HG02884 (cell line): ENCODE measurements around the gene RNF44.

ENCODE experiments used
- ATAC-seq: cut with Tn5 transposase; IDR thresholded peaks from one replicate; pipeline ENCODE4 v1.9.1; 2021; ENCODE audit warnings: mild to moderate bottlenecking, moderate library complexity; ENCODE audit not compliant: unreplicated experiment

Gene RNF44

DNA sequence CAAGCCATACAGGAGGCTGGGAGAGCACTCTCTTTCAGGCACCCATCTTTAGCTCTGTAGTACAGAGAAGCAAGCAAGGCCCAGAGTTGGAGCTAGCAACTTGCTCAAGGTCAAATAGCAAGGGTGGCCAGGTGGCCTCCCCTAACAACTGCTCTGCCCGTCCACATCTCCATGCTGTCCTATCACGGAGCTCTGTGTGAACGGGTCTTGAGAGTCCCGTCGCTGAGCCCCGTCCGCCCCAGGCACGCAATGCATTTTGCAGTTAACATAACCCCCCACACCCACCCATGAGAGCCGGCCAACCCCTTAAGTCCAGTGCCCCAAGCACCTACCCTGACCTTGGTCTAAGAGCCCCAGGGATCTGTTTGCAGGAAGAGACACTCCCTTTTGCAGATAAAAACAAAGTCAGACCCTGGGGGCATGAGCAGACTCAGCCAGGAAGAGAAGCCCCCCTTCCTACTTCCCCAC is 1.5 kb downstream of the RNF44 start:
- no peak for ATAC-seq

DNA sequence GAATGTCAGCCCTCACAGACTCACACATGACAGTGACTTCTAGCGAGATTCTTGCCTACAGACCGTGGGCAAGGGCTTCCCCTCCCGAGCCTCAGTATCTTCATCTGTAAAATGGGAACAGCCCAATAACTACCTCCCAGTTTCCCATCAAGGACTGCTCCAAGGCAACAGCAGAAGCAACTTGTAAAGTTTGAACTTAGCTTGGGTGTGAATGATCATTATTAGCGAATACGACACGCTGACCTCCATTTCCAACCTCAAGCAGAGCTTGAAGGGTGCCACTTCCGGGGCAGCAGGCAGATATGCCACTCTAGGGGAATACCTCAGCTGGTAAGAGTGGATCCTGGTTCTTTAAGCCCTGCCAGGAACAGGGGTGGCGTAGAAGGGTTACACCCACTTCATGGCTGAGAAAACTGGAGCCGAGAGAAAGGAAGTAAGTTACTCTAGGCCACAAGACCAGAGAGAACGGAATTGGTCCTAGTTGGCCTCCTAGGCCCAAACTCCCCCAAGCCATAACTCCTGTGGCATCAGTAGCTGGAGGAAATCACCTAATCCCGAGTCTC is 2.0 kb downstream of the RNF44 start:
- ATAC-seq, result no peak

DNA sequence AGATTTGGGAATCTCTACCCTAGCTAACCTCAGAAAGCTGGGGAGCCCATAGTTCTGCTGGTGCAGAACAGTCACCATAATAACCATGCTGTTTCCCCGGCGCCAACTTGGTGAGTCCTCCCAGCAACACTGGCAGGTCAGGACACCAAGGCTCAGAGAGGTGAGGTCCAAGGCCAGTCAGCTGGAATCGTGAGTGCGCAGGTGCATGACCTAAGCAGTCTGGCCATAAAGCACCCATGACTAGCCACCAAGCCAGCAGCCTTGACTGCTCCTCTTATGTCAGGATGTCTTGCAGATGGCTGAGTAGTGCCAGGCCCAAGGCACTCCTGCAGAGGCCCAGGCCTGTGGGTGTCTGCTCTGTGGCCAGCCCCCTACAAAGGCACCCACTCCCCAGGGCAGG is 2.6 kb downstream of the RNF44 start:
- ATAC-seq, result no peak

- ATAC-seq, result no peak
Measured at GRCh38 chr5:176533894-176534611, 3.1 kb downstream of the RNF44 start.

GRCh38 chr5:176533390-176533789 is 3.8 kb downstream of the RNF44 start:
- ATAC-seq, result no peak

- no peak for ATAC-seq
Measured at GRCh38 chr5:176532795-176533194, 4.4 kb downstream of the RNF44 start.

- no peak for ATAC-seq
Measured at GRCh38 chr5:176531902-176532493, 5.2 kb downstream of the RNF44 start.

GRCh38 chr5:176530983-176531901 is 6.0 kb downstream of the RNF44 start:
- ATAC-seq, result no peak

GRCh38 chr5:176530393-176530982 is 6.7 kb downstream of the RNF44 start:
- no peak for ATAC-seq

DNA sequence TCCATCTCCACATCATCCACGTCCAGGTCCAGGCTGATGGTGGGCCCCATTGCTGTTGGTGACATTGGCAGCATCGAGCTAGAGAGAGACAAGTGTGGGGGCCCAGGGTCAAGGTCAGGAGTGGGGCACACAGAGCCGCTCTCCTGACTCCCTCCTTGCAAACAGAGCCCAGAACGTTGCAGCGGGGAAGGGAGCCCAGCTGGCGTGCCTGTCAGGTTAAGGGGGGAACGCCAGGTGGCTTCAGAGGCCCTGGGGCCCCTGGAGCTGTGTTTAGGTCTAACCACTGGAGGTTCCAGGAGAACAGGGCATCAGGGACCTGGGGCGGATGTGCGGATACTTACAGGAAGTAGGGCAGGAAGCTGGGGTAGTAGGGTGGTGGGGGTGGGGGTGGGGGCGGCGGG is 7.5 kb downstream of the RNF44 start:
- no peak for ATAC-seq

DNA sequence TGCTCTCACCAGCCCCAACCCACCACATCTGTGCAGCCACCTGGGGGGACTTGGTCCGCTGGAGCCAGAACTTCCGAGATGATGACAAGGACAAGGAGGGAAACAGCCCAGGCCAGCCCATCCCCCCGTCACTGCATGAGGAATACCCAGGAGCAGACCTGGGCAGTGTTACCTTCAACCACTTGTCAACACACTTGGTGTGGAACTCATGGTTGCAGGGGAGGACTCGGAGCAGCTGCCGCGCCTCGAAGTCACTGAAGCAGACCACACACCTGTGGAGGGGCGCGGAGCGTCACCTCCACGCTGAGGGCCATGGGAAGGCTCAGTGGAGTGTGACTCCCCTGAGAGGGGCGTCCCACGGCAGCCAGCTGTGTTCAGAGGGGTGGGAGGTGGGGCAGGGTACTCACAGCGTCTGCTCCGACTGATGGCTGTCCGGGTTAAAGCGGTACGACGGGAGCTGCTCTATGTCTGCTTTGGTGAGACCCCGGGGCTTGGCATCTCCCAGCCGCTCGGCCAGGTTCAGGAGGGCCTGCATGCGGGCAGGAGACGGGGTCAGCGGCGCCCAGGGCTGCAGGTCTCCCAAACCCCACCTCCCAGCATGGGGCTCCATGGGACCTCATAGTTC is 8.0 kb downstream of the RNF44 start:
- no peak for ATAC-seq

GRCh38 chr5:176528761-176529115 is 8.5 kb downstream of the RNF44 start:
- ATAC-seq, result no peak

- ATAC-seq, result no peak
Measured at GRCh38 chr5:176528301-176528700, 8.9 kb downstream of the RNF44 start.

GRCh38 chr5:176527246-176528222 is 9.7 kb downstream of the RNF44 start:
- ATAC-seq, result no peak

GRCh38 chr5:176526462-176526861 is 10.7 kb downstream of the RNF44 start:
- no peak for ATAC-seq

DNA sequence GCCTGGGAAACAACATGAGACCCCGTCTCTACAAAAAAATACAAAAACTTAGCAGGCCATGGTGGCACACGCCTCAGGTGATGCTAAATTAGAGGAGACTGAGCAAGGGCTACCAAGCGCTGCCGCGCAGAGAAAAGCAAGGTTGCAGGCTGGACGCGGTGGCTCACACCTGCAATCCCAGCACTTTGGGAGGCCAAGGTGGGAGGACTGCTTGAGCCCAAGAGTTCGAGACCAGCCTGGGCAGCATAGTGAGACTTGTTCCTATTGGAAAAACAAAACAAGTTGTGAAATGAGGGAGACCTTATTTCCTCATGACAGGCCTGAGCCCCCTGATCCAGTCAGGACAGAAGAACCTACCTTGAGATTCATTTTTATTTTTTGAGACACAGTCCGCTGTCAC is 11.5 kb downstream of the RNF44 start:
- ATAC-seq, result no peak

- ATAC-seq, result no peak
Measured at GRCh38 chr5:176524987-176525386, 12.2 kb downstream of the RNF44 start.

DNA sequence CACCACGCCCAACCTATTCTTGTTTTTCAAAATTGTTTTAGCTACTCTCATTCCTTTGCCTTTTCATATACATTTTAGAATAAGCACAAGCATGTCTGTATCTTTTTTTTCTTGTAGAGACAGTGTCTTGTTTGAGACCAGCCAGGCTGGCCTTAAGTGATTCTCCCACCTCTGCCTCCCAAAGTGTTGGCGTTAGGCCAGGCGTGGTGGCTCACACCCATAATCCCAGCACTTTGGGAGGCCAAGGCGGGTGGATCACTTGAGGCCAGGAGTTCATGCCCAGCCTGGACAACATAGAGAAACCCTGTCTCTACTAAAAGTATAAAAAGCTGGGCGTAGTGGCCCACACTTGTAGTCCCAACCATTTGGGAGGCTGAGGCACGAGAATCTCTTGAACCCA is 13.1 kb downstream of the RNF44 start:
- ATAC-seq, result no peak

DNA sequence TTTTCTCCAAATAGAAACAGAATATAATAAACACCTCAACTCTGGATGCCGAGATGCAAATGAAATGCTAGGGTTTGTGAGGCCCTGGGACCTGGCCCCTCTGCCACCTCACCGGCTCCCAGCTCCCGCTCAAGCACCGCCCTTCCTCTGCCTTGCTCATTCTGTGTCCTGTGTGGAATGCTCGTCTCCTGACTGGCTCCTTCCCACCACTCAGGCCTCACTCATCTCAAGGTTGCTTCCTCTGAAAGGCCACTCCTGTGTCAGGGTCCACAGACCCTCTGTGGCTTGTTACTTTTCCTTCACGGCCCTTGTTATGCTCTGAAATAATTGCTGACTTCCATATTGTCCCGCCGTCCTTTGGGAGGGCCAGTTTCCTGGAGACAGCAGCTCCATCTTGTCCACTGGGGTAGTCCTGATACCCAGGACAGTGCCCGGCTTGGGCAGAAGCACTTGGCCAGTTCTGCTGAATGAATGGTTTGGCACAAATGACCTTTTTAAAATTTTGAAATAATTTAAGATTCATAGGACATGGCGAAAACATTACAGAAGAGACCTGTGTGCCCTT is 15.4 kb downstream of the RNF44 start:
- ATAC-seq, result no peak
